Ishikawa (cell line): ENCODE measurements around the gene POMT2.

Experiments
- CEBPB ChIP-seq: IDR thresholded peaks from 2 replicates; pipeline ENCODE4 v1.6.1; 2012
- NFIC ChIP-seq: IDR thresholded peaks from 2 replicates; pipeline ENCODE4 v1.6.1; 2012
- RAD21 ChIP-seq: IDR thresholded peaks from 2 replicates; pipeline ENCODE4 v1.6.1; 2012; ENCODE audit warnings: low read depth
- TAF1 ChIP-seq: IDR thresholded peaks from 2 replicates; pipeline ENCODE4 v1.6.1; 2012; ENCODE audit warnings: low read depth, mild to moderate bottlenecking
- YY1 ChIP-seq: IDR thresholded peaks from 2 replicates; pipeline ENCODE4 v1.6.1; 2012; ENCODE audit warnings: low read depth
- TF ChIP-seq, protein P1 (sequence below): IDR thresholded peaks from 2 replicates; pipeline ENCODE4 v1.6.1; 2012; ENCODE audit warnings: low read depth, mild to moderate bottlenecking
- TF ChIP-seq, protein P2 (sequence below): IDR thresholded peaks from 2 replicates; pipeline ENCODE4 v1.6.1; 2012

DNA sequence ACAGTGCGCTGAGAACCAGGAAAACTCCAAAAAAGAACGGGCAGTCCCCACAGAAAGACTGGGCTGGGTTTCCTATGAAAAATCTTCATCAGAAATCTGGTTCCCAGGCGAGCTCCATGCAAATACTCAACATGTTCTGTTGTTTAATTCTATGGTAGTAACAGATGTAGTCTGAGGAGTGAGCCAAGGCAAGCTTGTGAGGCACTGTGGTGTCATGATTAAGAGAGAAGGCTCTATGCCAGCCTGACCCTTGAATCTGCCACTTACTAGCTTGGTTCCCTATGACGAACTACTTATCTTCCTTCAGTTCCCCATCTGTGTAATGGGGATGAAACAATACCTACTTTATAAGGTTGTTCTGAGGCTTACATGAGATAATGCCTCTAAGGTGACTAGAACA, 10.7 kb downstream of the POMT2 start:
- TF ChIP-seq YY1 (no peak), TAF1 (no peak), RAD21 (no peak), CEBPB (no peak), NFIC (no peak)
- TF ChIP-seq, protein P1, sequence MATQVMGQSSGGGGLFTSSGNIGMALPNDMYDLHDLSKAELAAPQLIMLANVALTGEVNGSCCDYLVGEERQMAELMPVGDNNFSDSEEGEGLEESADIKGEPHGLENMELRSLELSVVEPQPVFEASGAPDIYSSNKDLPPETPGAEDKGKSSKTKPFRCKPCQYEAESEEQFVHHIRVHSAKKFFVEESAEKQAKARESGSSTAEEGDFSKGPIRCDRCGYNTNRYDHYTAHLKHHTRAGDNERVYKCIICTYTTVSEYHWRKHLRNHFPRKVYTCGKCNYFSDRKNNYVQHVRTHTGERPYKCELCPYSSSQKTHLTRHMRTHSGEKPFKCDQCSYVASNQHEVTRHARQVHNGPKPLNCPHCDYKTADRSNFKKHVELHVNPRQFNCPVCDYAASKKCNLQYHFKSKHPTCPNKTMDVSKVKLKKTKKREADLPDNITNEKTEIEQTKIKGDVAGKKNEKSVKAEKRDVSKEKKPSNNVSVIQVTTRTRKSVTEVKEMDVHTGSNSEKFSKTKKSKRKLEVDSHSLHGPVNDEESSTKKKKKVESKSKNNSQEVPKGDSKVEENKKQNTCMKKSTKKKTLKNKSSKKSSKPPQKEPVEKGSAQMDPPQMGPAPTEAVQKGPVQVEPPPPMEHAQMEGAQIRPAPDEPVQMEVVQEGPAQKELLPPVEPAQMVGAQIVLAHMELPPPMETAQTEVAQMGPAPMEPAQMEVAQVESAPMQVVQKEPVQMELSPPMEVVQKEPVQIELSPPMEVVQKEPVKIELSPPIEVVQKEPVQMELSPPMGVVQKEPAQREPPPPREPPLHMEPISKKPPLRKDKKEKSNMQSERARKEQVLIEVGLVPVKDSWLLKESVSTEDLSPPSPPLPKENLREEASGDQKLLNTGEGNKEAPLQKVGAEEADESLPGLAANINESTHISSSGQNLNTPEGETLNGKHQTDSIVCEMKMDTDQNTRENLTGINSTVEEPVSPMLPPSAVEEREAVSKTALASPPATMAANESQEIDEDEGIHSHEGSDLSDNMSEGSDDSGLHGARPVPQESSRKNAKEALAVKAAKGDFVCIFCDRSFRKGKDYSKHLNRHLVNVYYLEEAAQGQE = no peak
- TF ChIP-seq, protein P2, sequence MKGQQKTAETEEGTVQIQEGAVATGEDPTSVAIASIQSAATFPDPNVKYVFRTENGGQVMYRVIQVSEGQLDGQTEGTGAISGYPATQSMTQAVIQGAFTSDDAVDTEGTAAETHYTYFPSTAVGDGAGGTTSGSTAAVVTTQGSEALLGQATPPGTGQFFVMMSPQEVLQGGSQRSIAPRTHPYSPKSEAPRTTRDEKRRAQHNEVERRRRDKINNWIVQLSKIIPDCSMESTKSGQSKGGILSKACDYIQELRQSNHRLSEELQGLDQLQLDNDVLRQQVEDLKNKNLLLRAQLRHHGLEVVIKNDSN = no peak
